GM12891 (cell line): ENCODE results near the gene EVI5.

Experiments used
- PAX5 ChIP-seq: IDR thresholded peaks from 2 replicates; pipeline ENCODE4 v1.6.1; 2011; ENCODE audit warnings: low read length, moderate library complexity, mild to moderate bottlenecking; ENCODE audit not compliant: insufficient read depth, severe bottlenecking
- POLR2A ChIP-seq: IDR thresholded peaks from 2 replicates; pipeline ENCODE4 v1.6.1; 2011; ENCODE audit warnings: low read depth, low read length, control low read depth
- POLR2AphosphoS5 ChIP-seq: IDR thresholded peaks from 2 replicates; pipeline ENCODE4 v1.6.1; 2011; ENCODE audit warnings: low read depth, low read length, control low read depth
- TAF1 ChIP-seq: IDR thresholded peaks from 2 replicates; pipeline ENCODE4 v1.6.1; 2011; ENCODE audit warnings: low read depth, low read length, control low read depth

DNA sequence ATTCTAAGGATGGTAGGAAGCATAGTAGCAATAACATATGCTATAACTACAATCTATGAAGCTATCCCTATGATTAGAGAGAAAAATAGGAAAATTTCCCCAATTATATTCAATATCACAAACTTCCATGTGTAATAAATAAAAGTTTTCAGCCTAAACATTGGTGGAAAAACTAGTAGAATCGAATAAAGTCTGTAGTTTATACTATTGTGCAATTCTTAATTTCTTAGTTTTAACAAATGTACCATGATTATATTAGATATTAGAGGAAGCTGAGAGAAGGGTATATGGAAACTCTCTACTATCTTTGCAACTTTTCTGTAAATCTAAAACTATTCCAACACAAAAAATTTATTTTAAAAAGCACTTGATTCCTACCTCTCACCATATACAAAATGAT is 284.4 kb downstream of the EVI5 start:
- TF ChIP-seq POLR2A = no peak
- TF ChIP-seq TAF1 = no peak
- TF ChIP-seq POLR2AphosphoS5 = no peak
- no peak for TF ChIP-seq PAX5
